Calu3 (cell line): ENCODE measurements around the gene SYNGR1. TPM values are rescaled to one million over a fixed set of nuclear protein-coding genes. Genes with fewer than 3 reads are reported as not detected.
"Not testable (repeated sequence)": the region's sequence is repeated elsewhere in the genome, so short reads cannot be mapped to it uniquely, and the experiment has no call there.

Experiments
- BruUV-seq: library from RNA; stranded (reverse); fragments of 400-500 nt; replicated peaks from 2 replicates; lab custom pipeline; 2021; lab: Mats Ljungman, UMichigan
- CTCF ChIA-PET: fragments of 300-600 bp; sonication (Branson Sonifier 250); formaldehyde crosslinking; loops from one replicate; lab custom pipeline; 2022; ENCODE audit warnings: antibody characterized with exemption; lab: Charles Lee
- DNase-seq: peaks from one replicate; pipeline ENCODE4 v3.0.0; 2022
- H3K27ac Mint-ChIP-seq: one replicate; pipeline ENCODE4 v1.8.0; 2022; ENCODE audit warnings: mixed read lengths; ENCODE audit not compliant: unreplicated experiment
- H3K27me3 Mint-ChIP-seq: one replicate; pipeline ENCODE4 v1.8.0; 2022; ENCODE audit warnings: mixed read lengths; ENCODE audit not compliant: unreplicated experiment
- H3K36me3 Mint-ChIP-seq: one replicate; pipeline ENCODE4 v1.8.0; 2022; ENCODE audit warnings: mild to moderate bottlenecking, moderate library complexity, mixed read lengths; ENCODE audit not compliant: insufficient read depth, unreplicated experiment
- H3K4me1 Mint-ChIP-seq: one replicate; pipeline ENCODE4 v1.8.0; 2022; ENCODE audit warnings: mild to moderate bottlenecking, low read depth, mixed read lengths; ENCODE audit not compliant: unreplicated experiment
- H3K4me3 Mint-ChIP-seq: one replicate; pipeline ENCODE4 v1.8.0; 2022; ENCODE audit warnings: mild to moderate bottlenecking, low read depth, moderate library complexity, mixed read lengths; ENCODE audit not compliant: unreplicated experiment
- H3K9me3 Mint-ChIP-seq: one replicate; pipeline ENCODE4 v1.8.0; 2022; ENCODE audit warnings: low read depth, mixed read lengths; ENCODE audit not compliant: unreplicated experiment
- intact Hi-C: fragments of 100-400 bp; cut with micrococcal nuclease; formaldehyde crosslinking; loops from one replicate; pipeline ENCODE4 v1.10.0; 2022; ENCODE audit not compliant: unreplicated experiment
- total RNA-seq: library from RNA; stranded (reverse); gene quantifications from 2 replicates; pipeline ENCODE4 v1.2.3, GENCODE V29; 2022
- TF ChIP-seq, protein P1 (sequence below): fragments of 200-600 bp; IDR thresholded peaks from one replicate; pipeline ENCODE4 v1.8.0; 2022; ENCODE audit warnings: antibody characterized with exemption; ENCODE audit not compliant: unreplicated experiment

Gene SYNGR1
- total RNA-seq, 1 experiment from 2014 or later, result 12.3 TPM

GRCh38 chr22:39332441-39333064 is 17.2 kb upstream of the SYNGR1 start:
- TF ChIP-seq, protein P1, sequence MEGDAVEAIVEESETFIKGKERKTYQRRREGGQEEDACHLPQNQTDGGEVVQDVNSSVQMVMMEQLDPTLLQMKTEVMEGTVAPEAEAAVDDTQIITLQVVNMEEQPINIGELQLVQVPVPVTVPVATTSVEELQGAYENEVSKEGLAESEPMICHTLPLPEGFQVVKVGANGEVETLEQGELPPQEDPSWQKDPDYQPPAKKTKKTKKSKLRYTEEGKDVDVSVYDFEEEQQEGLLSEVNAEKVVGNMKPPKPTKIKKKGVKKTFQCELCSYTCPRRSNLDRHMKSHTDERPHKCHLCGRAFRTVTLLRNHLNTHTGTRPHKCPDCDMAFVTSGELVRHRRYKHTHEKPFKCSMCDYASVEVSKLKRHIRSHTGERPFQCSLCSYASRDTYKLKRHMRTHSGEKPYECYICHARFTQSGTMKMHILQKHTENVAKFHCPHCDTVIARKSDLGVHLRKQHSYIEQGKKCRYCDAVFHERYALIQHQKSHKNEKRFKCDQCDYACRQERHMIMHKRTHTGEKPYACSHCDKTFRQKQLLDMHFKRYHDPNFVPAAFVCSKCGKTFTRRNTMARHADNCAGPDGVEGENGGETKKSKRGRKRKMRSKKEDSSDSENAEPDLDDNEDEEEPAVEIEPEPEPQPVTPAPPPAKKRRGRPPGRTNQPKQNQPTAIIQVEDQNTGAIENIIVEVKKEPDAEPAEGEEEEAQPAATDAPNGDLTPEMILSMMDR, result no peak
- no peaks in the 10 kb centered on the region for H3K9me3 Mint-ChIP-seq
- CTCF ChIA-PET, result interaction anchor here (0.6 to 1.8 kb wide), 9 partner anchors 11 to 919 kb away, joined by 3 to 11 read pairs (median 4); partner anchors contain the start of genes RPL3 and TAB1
- peak overlapping the region; percentile 41 for H3K4me3 Mint-ChIP-seq
- DNase-seq, result peak; percentile 55
- H3K27ac Mint-ChIP-seq, result peak overlapping the region; percentile 83
- H3K4me1 Mint-ChIP-seq, result peaks cover 21% of the 10 kb centered on the region
- intact Hi-C loops, result no loop called here
- H3K36me3 Mint-ChIP-seq, result peaks cover 5% of the 10 kb centered on the region
- BruUV-seq, result no TSS peak
- no peaks in the 10 kb centered on the region for H3K27me3 Mint-ChIP-seq

GRCh38 chr22:39336411-39336810 is 13.4 kb upstream of the SYNGR1 start:
- peak; percentile 36 for DNase-seq
- CTCF ChIA-PET, result interaction anchor here (0.7 kb wide), 1 partner anchor 17 kb away, joined by 3 read pairs; the partner anchor contains the start of gene RPL3
- H3K27ac Mint-ChIP-seq, result no peak overlapping the region
- no peak overlapping the region for H3K4me3 Mint-ChIP-seq
- no peaks in the 10 kb centered on the region for H3K27me3 Mint-ChIP-seq
- H3K36me3 Mint-ChIP-seq, result peaks cover 9% of the 10 kb centered on the region
- TF ChIP-seq, protein P1, result no peak
- H3K9me3 Mint-ChIP-seq, result no peaks in the 10 kb centered on the region
- BruUV-seq, result no TSS peak
- H3K4me1 Mint-ChIP-seq, result peaks cover 35% of the 10 kb centered on the region
- intact Hi-C loops, result no loop called here

- H3K27ac Mint-ChIP-seq, intact Hi-C loops, H3K9me3 Mint-ChIP-seq, DNase-seq, H3K27me3 Mint-ChIP-seq, BruUV-seq, H3K36me3 Mint-ChIP-seq, H3K4me3 Mint-ChIP-seq: not testable (repeated sequence)
- peaks cover 31% of the 10 kb centered on the region for H3K4me1 Mint-ChIP-seq
- CTCF ChIA-PET, result interaction anchor here (1.3 kb wide), 1 partner anchor 189 kb away, joined by 3 read pairs; no protein-coding TSS in a partner anchor
These were observed 10.0 kb upstream of the SYNGR1 start for GRCh38 chr22:39339775-39340174.

GRCh38 chr22:39341179-39341578 is 8.6 kb upstream of the SYNGR1 start:
- Mint-ChIP-seq H3K27ac (peak overlapping the region; percentile 62), H3K9me3 (no peaks in the 10 kb centered on the region), H3K36me3 (peaks cover 4% of the 10 kb centered on the region), H3K4me1 (peaks cover 32% of the 10 kb centered on the region), H3K4me3 (no peak overlapping the region), H3K27me3 (no peaks in the 10 kb centered on the region)
- DNase-seq, result no peak
- TF ChIP-seq, protein P1, result no peak
- no TSS peak for BruUV-seq
- intact Hi-C loops, result no loop called here
- CTCF ChIA-PET, result no interaction called here
